Esophagus mucosa (tissue), 1 donor: ENCODE measurements around the gene KCNE2. TPM values are rescaled to one million over a fixed set of nuclear protein-coding genes. Genes with fewer than 3 reads are reported as not detected.
"Not testable (repeated sequence)": the region's sequence is repeated elsewhere in the genome, so short reads cannot be mapped to it uniquely, and the experiment has no call there.

Source experiments
- ATAC-seq: fragments of 200-7000 bp; cut with Tn5 transposase; one replicate; pipeline ENCODE4 v1.9.1; 2020
- total RNA-seq: library from RNA; stranded (reverse); gene quantifications from one replicate; pipeline ENCODE4 v1.2.4, GENCODE V29; 2023
- donor health status: DM: yes; HTN: yes; CAD: no.

The KCNE2 gene
- total RNA-seq, 1 donor from 2014 or later: not detected

- ATAC-seq: not testable (repeated sequence)
Observed at GRCh38 chr21:34417448-34418077, 53.8 kb downstream of the KCNE2 start.

Other genes starting within 250 kb of the KCNE2 start
- gene SMIM11, start 11.5 kb downstream of the KCNE2 start, total RNA-seq: 2.6 TPM
- not detected for gene SMIM34, start 59.9 kb downstream of the KCNE2 start, total RNA-seq
- gene KCNE1, start 148.2 kb downstream of the KCNE2 start, total RNA-seq: 0.28 TPM